Epithelial cell of prostate (primary cell): ENCODE measurements around the gene HOTAIR.

Source experiments
- DNase-seq: peaks from one replicate; pipeline ENCODE4 v3.0.0-alpha.2; 2011; ENCODE audit warnings: low read depth, low spot score
- H3K27ac ChIP-seq: fragments of 450-650 bp; 2 replicates; pipeline ENCODE4 v1.5.1; 2017; ENCODE audit warnings: mild to moderate bottlenecking

HOTAIR gene

DNA sequence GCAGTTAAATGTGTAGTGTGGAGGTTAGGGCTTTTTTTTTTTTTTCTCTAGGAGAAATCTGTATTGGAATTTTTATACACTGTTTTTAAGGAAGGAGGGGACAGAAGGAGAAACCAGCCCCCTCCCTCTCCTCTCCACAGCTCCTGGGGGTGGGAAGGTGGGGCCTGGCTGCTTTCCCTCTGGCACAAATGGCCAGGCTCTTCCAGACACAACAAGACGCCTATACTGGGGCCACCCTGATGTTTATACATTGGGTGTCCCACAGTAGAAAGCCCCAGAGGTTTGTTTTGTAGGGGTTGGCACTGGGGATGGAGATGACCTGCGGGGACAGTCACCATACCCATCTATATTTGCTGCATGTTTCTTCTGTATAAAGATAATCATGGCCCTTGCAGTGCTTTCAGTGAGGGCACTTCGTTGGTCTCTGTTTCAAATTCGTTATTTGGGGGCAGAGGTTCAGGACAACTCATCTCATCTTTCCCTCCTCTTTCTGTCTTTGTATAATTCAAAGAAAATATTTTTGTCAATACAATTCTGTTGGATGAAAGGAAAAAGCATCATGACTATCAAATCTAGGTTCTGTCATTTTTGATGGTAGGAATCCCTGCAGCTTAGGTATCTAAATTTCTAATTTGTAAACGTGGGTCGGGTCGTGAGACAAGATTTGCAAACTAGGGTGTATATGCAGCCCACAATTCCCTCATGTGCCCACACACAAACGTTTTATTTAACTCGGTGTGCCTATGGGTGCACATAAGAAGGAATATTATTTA is 2.3 kb upstream of the HOTAIR start:
- DNase-seq: no peak
- H3K27ac ChIP-seq: no peak overlapping the region

DNA sequence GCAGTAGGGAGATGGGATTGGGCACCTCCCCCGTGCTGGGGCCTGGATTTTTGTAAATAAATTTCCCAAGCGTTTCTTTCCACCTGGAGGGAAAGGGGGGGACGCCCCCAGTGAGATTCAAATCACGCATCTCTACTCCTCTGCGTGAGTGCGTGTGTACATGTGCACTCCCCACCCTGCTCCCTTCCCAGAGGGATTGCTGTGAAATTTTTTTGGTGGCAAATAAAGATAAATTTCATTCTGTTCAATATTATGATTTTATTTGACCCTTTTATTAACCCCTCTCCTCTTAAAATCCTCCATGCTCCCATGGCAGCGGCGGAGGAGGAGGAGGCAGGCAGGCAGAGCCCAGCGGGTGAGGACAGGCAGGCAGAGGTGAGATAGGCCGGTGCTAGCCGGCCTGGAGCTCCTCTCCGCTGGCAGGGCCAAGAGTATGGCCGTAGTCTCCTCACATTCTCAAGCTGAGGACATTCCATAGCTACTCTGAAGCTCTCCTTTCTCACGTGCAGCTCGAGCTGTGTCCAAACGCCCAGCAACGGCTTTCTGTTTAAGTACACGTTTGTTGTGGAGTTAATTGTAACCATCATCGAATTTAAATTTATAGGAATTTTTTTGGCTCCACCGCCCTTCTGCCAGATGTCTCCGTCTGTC is 1.5 kb upstream of the HOTAIR start:
- no peak overlapping the region for H3K27ac ChIP-seq
- no peak for DNase-seq

DNA sequence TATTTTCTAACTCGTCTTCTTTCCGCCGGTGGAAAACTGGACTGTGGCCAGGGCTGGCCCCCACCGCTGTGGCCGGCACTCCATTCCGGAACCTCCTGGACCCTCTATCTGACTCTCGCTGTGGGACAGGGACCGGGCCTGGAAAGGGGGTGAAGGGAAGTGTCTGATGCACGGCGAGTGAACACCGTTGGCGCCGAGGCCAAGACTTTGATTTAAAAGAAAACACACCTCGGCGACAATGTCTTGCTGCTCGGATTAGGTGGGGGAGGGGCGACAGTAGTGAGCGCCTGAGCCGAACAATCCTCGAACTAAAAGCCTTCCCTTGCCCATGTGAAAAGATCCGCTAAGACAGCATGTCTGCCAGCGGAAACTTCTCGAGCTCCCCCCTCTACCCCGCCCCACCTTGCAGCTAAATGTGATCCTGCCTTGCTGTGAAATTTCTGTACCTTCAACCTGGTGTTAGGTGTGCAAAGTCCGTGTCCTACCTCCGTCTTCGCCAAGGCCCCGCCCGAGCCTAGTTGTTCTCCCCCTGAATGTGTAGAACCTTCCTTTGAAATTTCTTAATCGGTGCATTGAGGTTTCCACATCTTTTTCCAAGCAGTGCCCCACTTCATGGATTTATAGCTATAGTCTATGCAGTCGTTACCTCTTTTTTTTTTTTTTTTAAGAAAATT is 862 bp upstream of the HOTAIR start:
- DNase-seq: no peak
- H3K27ac ChIP-seq: no peak overlapping the region

DNA sequence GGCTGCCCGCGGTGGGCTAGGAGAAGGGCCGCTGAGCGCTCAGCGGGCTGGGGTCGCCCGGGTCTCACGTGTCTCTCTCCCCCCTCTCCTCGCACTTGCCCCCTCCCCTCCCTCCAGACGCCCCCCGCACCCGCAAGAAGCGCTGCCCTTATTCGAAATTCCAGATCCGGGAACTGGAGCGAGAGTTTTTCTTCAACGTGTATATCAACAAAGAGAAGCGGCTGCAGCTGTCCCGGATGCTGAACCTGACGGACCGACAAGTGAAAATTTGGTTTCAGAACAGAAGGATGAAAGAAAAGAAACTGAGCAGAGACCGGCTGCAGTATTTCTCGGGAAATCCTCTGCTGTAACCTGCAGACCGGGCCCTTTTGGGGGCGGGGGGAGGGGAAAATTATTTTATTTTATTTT is 314 bp upstream of the HOTAIR start:
- no peak overlapping the region for H3K27ac ChIP-seq
- DNase-seq: no peak

DNA sequence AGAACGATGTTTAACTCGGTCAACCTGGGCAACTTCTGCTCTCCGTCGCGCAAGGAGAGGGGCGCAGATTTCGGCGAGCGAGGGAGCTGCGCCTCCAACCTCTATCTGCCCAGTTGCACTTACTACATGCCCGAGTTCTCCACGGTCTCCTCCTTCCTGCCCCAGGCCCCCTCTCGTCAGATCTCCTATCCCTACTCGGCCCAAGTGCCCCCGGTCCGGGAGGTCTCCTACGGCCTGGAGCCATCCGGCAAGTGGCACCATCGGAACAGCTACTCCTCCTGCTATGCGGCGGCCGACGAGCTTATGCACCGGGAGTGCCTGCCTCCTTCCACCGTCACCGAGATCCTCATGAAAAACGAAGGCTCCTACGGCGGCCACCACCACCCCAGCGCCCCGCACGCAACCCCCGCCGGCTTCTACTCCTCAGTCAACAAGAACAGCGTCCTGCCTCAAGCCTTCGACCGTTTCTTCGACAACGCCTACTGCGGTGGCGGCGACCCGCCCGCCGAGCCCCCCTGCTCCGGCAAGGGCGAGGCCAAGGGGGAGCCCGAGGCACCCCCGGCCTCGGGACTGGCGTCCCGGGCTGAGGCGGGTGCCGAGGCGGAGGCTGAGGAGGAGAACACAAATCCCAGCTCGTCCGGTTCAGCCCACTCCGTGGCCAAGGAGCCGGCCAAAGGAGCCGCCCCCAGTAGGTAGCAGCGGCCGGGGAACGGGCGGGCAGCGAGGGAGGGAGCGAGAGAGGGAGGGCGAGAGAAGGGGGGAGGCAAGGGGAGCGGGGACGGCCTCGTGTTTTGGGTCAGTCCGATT is 1.3 kb downstream of the HOTAIR start:
- no peak for DNase-seq
- H3K27ac ChIP-seq: no peak overlapping the region

DNA sequence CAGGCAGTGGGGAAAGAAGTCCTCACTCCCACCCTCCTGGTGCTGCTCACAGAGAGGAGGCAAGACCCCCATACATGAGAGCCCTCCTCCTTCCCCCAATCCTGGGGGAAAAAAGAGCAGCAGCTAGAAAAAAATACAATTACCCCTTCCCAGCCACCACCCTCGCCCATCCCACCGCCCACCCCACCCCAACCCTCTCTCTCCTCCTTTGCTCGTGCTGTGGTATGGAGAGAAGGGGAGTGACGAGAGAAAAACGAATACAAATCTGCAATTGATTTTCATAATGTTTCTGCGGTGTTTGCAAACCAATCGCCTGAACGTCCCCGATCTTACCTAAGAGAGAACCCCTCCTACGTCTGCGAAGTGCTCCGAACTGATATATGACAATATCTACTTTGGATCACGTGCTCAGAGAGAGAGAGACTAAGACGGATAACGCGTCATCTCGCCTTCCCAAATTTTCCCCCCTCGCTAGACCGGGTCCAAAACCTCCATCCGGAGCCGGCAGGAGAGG is 2.0 kb downstream of the HOTAIR start, which contains the start of gene HOXC11:
TSS of gene HOXC11 (plus strand) at position 405 of the 514 bp plus-strand sequence. CDS start 116 bp downstream, outside the sequence.
- DNase-seq: no peak
- H3K27ac ChIP-seq: no peak within 1 kb of the TSS

DNA sequence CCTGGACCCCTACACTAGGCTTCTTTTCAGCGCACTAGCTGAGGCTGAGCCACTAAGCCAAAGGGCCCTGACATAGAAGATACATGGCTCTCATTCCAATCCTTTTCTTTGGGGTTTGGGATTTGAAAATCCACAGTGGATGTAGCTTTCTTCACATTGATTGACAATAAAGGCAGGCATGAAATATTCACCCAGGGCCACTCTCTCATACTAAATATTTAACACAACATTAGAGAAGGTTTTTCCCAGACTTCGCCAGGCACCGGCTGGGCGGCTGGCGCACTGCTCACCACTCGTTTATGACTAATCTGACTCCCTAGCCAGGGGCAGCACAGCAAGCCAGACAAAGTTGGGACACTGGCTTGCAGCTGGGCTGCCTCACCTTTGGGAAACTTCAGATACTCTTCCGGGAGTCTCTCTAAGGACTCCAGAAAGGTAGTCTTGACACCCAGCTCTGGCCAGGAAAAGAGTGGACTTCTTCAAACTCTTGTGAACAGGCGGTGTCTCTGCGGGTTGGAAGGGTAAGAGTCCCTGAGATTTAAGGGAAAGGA is 2.5 kb downstream of the HOTAIR start:
- H3K27ac ChIP-seq: no peak overlapping the region
- no peak for DNase-seq

DNA sequence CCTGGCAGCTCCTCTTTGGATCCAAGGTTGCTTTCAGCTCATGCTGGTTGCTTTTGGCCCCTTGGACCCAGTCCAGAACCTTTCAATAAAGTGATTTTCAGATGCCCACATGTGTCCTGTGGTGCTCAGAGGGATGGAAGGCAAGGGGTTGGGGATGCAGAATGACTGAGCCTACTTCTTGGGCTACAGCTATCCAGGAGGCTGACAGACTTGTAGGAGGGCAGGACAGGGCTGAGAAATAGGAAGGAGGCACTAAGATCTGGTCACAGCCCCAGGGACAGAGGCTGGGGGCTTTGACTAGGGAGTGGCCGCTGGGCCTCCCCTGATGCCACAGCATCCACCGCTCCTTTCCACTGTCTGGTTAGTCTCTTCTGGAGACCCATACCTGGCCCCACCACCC is 3.1 kb downstream of the HOTAIR start:
- no peak overlapping the region for H3K27ac ChIP-seq
- DNase-seq: no peak

DNA sequence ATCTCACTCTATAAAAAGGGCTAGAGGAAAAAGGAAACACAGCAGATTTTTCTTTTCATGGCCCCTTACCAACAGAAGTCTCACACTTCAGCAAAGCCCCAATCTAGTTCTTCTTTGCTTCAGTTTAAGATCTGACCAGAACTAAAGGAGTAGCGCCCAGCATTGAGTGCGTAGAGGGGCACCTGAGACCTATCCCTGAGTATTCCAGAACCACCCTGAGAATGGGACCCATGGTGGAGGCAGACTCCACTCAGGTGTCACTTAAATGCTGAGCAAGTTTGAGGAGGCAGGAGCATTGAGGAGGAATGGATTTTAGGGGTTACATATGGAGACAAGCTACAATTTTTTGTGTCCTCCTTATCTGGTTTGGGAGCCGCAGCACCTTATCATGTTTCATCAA is 3.6 kb downstream of the HOTAIR start:
- no peak for DNase-seq
- H3K27ac ChIP-seq: no peak overlapping the region

DNA sequence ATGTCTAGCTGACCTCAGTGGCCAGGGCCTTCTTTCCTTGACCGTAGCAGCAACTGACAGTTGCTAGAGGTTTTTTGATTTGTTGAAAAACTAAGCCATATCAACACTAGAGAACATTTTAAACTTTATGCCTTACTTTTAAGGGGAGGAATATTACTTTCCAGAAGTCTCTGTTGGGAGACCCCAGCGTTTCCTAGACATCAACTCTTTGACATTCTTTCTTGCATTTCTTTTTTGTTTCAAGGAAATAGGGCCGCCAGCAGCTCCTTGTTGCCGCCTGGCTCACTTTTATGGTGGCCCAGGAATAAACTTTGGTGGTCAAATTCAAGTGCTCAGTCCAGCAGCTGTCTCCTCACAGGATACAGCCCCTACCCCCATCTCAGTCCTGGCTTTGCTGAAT is 4.3 kb downstream of the HOTAIR start:
- no peak for DNase-seq

DNA sequence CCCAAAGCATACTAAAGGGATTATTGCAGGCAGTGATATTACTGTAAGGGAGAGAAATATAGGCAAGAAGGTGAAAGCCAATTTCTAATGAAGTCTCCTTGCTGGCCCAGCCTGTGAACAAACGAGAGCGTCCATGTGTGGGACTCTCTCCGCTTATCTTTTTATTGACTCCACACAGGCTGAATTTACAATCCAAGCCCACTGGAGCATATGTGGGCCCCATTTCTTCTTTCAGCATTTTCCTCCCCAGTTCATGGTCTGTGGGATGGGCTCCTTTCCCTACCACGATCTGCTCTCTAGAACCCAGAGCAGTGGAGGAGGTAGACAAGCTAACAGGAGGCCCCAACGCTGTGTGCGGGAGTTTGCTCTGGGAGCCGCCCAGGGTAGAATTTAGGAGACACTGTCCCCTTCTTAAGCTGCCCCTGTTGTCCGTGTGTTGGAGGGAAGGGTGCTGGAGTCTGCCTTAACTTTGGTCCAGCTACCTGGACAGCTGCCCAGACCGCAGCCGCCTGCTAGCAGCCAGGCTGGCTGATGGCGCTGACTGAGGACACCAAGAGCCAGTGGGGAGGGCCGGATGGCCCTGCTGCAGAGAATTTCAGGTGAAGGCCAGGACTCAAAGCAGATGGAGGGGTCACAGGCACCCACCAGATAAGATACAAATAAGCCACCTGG is 5.0 kb downstream of the HOTAIR start:
- DNase-seq: no peak
- H3K27ac ChIP-seq: no peak overlapping the region

More for the DNA sequence above, 4.3 kb downstream of the HOTAIR start:
- no peak overlapping the region for H3K27ac ChIP-seq

DNA sequence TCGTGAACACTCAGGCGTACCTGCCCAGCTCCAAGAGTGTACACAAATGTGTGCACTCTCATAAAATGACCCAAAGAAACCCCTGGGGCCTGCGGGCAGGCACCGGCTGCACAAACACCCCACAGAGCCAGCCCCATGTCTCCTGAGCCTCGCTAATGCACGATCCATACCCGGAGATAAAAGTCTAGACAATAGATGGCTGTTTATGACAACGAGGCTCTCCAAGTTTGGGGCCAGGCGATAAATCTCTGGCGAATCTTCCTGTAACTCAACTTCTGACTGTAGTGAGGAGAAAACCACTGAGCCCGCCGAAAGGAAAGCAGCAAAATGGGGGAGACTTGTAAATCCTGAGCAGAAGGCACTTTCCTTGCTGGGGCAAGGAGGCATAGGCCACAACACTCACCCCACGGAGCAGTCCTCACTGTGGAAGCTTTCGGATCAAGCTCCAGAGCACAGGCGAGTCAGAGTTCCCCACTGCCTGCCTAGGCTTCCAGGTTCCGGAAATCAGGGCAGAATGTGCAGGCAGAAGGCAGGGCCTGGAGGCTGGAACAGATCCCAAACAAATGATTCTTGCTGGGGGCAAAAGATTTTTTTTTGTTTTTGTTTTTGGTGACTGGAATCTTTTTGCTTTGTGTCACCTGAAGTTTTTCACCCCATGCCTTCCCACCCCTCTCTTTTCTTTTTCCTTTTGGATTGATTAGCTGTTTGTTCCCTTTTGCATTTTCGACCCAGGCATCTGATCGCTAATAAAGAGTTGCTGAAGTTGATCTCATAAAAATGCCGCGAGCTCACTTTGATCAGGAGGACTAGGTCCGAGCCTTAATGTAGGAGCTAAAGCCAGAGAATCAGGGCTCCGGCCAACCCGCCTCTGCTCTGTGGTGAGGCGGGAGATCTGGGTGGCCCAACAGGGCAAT is 6.3 kb downstream of the HOTAIR start:
- DNase-seq: no peak
- H3K27ac ChIP-seq: no peak overlapping the region

DNA sequence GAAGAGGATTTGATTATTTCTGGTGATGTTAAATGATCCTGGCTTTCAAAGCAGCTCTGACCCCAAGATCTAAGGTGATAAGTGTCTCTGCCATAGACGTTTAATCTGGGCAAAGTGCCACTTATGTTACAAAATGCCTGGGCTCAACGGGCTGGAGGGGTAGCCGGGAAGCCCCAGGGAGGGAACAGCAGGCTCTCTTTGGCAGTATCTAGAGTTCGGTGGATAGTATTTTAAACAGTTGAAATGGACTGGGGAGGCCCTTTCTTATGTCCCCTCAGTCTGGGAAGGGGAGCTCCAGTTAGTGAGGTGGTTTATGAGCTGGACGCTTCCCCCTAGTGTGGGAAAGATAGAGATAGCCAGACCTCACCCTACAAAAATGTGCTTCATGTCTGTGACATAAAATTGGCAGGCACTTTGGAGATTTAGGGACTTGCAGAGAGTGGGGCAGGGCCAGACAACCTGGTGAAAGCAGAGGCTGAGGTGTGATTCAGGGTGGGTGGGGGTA is 7.3 kb downstream of the HOTAIR start:
- no peak for DNase-seq
- H3K27ac ChIP-seq: no peak overlapping the region

DNA sequence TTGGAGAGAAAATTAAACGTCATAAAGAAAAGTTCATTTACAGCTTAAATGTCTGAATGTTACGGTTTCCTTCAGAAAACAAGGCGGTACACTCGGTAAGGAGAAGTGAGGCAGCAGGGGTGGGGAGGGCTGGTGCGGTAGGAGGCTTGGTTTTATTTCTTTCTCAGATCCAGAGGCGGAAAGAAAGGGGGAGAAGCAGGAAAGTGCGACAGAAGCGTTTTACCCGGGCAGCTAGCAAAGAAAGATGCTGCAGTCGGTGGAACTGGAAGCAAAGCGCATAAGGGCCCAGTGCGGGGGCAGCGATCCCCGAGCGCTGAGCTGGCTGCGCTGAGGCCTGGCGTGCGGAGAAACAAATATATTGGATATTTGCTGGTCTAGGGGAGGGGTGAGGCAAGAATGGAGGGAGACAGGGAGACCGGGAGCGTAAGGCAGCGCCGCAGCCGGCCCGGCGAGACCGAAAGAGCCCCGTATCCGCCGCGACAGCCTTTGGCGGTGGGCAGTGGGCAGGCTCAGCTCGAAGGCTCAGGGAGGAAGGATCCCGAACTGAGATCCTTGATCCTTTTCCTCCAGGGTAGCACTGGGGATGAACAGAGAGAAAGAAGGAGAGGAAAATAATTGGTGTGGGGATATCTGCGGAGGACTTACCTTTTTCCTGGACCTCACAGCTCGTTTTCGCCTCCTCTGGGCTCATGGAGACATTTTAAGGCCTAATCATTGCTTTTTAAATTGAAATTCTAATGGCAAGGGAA is 8.2 kb downstream of the HOTAIR start:
- H3K27ac ChIP-seq: no peak overlapping the region
- no peak for DNase-seq

DNA sequence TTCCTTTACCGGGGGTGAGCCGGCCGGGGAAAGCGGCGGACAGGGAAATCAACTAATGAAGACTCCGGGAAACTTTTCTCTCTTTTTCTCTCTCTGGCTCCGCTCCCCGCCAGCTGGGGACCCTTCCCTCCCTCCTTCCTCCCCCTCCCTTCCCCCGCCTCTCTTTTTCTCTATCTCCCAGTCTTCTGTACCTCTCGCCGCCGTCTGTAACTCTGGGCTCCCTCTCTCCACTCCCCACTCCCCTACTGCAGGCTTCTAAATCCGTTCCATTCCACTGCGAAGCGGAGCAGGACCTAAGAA is 8.7 kb downstream of the HOTAIR start:
- H3K27ac ChIP-seq: no peak overlapping the region
- DNase-seq: no peak

DNA sequence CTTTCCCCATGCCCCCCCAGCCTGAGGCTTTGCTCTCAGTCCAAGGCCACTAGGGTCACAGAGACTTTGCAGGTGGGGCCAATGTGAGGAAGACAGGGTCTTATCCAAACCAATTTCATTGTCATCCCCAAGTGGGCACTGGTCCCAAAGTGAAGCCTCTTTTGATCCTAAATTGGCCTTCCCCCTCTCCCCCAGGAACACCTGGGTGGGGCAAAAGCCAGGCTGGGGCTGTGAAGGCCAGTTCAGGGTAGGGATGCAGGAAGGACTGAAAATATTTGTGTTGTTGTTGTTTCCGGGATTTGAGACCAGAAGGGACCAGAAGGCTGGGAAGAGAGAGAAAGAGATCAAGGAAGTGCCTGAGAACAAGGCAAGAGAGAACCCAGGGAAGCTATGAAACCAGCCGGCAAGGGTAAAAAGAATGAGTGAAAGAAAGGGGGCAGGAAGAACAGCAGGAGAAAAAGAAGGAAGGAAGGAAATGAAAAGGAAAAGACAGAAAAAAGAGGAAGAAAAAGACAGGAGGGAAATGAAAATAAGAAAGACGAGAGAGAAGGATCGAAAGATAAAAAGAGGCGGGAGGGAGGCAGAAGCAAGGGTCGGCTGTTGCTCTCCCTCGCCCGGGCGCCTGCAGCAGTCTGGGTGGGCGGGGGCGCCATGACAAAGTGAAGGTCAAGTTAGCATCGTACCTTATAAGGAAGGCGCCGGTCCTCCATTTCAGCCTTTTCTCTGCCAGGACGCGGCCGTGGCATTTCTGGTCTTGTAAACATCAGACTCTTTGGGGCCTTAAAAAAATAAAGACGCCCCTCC is 9.3 kb downstream of the HOTAIR start:
- no peak for DNase-seq
- H3K27ac ChIP-seq: no peak overlapping the region

DNA sequence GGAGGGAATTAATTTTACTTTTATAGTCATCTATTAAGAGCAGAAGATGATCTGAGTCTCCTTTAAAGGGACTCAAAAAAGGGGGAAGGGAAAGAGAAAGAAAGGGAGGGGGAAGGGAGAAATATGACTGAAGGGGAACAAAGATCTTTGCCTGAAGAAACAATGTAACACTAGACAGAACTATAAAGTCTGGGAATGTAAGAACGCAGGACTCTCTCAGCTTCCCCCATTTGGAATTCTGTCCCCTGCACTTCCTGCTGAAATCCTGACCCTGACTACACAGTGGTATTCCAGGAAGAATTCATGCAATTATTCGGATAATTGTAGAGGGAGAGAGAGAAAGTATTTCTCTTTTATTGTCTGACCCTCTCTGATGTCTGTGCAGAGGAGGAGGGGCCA is 10.4 kb downstream of the HOTAIR start:
- H3K27ac ChIP-seq: no peak overlapping the region

More for the DNA sequence above, 10.4 kb downstream of the HOTAIR start:
- no peak for DNase-seq
